DND-41 (cell line): ENCODE results near the gene CBX7.

Experiments
- CTCF ChIP-seq: IDR thresholded peaks from 2 replicates; pipeline ENCODE4 v1.5.1; 2012; ENCODE audit warnings: borderline replicate concordance, low read length, moderate library complexity, mild to moderate bottlenecking; ENCODE audit not compliant: poor library complexity, severe bottlenecking; ENCODE audit errors: extremely low read depth
- EZH2 ChIP-seq: IDR thresholded peaks from 3 replicates; pipeline ENCODE4 v1.6.1; 2012; ENCODE audit warnings: borderline replicate concordance, low read depth, mild to moderate bottlenecking, moderate library complexity, low read length, inconsistent platforms; ENCODE audit not compliant: severe bottlenecking

GRCh38 chr22:39146256-39147101 is 6.0 kb downstream of the CBX7 start:
- TF ChIP-seq CTCF, result no peak
- TF ChIP-seq EZH2, result no peak
